ENCODE results near the gene CASP4. TPM values are rescaled to one million over a fixed set of nuclear protein-coding genes. Genes with fewer than 3 reads are reported as not detected.

The CASP4 gene
- polyA plus RNA-seq (2012; ENCODE audit: missing spikeins) = 67.9 TPM

DNA sequence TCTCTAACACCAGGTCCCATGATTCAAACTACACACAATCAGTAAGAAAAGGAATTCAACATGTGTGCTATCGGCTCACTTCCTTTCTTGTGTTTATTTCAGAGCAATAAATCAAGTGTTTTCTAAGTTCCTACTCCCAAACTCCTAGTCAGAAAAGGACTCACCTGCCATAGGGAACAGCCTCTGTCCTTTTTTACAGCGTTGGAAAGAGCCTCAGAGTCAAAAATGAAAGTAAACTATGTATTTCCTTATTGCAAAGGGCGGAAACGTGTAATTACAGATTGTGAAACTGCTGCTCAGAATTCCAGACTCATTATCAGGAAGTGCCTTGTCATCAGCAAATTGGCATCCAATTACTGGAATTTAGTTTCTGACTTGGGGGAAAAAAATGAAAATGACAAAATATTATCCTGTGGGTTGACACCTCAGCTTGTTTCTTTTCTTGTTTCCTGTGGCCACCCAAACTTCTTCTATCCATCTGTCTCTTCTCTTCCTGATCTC, at the start of gene CASP4:
CASP4 (minus strand) TSS at position 220 of the 501 bp plus-strand sequence; CDS start at position 171, 49 bp downstream.
- TF ChIP-seq POLR2A (IDR thresholded peaks at IDR 0.05; ENCODE audit: low read depth, low read length) = peak; percentile 58; the same call in 1 of the 2 replicates
- TF ChIP-seq POLR2AphosphoS5 (IDR thresholded peaks at IDR 0.05; ENCODE audit: low read depth, low read length) = no peak
- TF ChIP-seq TAF1 (IDR thresholded peaks at IDR 0.05; ENCODE audit: borderline replicate concordance, low read depth, low read length) = no peak
- FAIRE-seq (peak; percentile 85), DNase-seq (ENCODE audit: insufficient read length) (no peak)

DNA sequence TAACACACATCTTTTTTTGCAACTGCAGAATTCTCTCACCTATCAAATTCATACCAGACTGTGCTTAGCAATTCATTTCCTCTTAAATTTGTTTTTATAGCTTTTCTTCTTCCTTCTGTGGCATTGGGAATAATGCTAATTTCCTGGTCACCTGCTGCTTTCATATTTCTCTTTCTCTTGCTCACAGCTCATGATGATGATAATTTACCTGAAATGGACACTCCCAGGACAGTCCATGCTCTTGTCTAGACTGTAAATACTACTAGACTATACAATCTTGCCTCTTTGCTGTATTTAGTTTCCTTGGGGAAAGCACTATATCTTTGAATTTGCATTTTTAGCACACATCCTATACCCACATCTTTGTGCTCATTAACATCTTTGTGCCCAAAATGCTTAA, 39.1 kb upstream of the CASP4 start:
- FAIRE-seq = no peak

DNA sequence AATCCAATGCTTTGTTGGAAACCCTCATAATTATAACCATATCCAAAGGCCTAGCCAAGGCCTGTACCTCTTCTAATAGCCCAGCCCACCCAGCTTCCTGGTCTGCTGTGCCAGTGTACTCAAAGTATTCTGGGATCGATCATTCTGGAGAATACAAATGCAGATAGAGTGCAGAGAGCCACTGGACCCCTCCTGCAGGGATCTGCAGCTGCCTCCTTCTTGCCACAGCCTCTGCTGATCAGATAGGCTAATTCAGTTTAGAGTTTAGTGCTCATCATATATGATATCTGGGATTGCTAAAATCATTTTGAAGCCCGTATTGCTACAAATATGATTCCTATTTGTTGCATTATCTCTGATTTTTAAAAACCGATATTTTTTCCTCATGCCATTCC, 37.1 kb upstream of the CASP4 start:
- no peak for TF ChIP-seq POLR2AphosphoS5 (IDR thresholded peaks at IDR 0.05; ENCODE audit: low read depth, low read length)
- TF ChIP-seq POLR2A (IDR thresholded peaks at IDR 0.05; ENCODE audit: low read depth, low read length) = no peak
- no peak for TF ChIP-seq TAF1 (IDR thresholded peaks at IDR 0.05; ENCODE audit: borderline replicate concordance, low read depth, low read length)
- DNase-seq (ENCODE audit: insufficient read length) (no peak), FAIRE-seq (no peak)

More for the DNA sequence above, 39.1 kb upstream of the CASP4 start:
- TF ChIP-seq POLR2AphosphoS5 (IDR thresholded peaks at IDR 0.05; ENCODE audit: low read depth, low read length) (no peak), POLR2A (IDR thresholded peaks at IDR 0.05; ENCODE audit: low read depth, low read length) (no peak), TAF1 (IDR thresholded peaks at IDR 0.05; ENCODE audit: borderline replicate concordance, low read depth, low read length) (no peak)
- no peak for DNase-seq (ENCODE audit: insufficient read length)

DNA sequence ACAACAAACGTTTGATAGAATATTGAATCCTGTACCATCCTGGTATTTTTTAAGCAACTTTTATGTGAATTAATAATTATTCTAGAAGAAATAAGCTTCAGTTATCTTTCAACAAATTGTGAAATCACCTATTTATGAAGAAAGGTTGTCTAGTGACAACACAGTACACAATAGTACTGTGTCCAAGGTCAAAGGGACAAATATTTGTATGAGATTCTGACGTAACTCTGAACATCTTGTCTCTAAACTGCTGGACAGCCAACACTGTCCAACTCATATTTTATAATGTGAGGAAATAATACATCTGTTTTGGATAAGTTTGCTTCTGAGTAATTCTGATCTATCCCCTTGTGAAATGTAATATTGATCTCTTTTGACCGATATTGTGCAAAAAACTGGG, 35.6 kb upstream of the CASP4 start:
- no peak for TF ChIP-seq POLR2A (IDR thresholded peaks at IDR 0.05; ENCODE audit: low read depth, low read length)
- TF ChIP-seq TAF1 (IDR thresholded peaks at IDR 0.05; ENCODE audit: borderline replicate concordance, low read depth, low read length) = no peak
- TF ChIP-seq POLR2AphosphoS5 (IDR thresholded peaks at IDR 0.05; ENCODE audit: low read depth, low read length) = no peak
- FAIRE-seq (no peak), DNase-seq (ENCODE audit: insufficient read length) (no peak)

DNA sequence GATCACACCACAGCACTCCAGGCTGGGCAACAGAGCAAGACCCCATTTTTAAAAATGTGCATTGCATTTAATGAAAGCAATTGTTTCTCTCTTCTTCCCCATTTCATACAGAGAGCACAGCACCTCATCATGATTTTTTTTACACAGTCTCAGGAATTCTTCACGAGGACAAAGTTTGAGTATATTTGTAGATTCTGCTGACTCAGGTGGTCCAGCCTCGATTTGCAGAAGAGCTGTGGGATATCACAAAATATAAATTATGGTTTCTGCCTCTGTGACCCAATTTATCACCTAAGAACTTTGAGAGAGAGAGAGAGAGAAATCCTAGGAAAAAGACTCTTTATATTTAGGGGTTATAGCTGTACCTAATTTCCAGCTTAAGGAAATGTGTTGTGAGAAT, 34.8 kb upstream of the CASP4 start:
- no peak for FAIRE-seq
- DNase-seq (ENCODE audit: insufficient read length) = no peak
- TF ChIP-seq POLR2AphosphoS5 (IDR thresholded peaks at IDR 0.05; ENCODE audit: low read depth, low read length) (no peak), TAF1 (IDR thresholded peaks at IDR 0.05; ENCODE audit: borderline replicate concordance, low read depth, low read length) (no peak), POLR2A (IDR thresholded peaks at IDR 0.05; ENCODE audit: low read depth, low read length) (no peak)

DNA sequence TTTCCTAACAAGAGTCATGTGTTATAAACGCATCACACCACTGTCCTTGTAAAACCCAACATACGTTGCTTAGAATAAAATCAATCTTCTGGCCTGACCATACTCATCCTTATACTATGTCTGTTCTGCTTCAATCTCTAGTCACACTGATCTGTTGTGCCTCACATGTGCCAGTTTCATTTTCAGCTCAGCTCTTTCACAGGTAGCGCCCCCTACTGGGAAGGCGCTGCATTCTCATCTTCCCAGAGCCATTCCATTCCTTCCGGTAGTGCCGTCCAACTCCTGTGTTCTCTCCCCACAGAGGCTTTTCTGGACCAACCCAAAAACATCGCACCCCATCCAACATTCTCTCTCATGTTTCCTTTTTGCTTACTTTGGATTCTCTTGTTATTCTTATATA, 32.4 kb upstream of the CASP4 start:
- no peak for TF ChIP-seq POLR2A (IDR thresholded peaks at IDR 0.05; ENCODE audit: low read depth, low read length)
- no peak for TF ChIP-seq TAF1 (IDR thresholded peaks at IDR 0.05; ENCODE audit: borderline replicate concordance, low read depth, low read length)
- TF ChIP-seq POLR2AphosphoS5 (IDR thresholded peaks at IDR 0.05; ENCODE audit: low read depth, low read length) = no peak
- peak; percentile 85 for FAIRE-seq
- no peak for DNase-seq (ENCODE audit: insufficient read length)

DNA sequence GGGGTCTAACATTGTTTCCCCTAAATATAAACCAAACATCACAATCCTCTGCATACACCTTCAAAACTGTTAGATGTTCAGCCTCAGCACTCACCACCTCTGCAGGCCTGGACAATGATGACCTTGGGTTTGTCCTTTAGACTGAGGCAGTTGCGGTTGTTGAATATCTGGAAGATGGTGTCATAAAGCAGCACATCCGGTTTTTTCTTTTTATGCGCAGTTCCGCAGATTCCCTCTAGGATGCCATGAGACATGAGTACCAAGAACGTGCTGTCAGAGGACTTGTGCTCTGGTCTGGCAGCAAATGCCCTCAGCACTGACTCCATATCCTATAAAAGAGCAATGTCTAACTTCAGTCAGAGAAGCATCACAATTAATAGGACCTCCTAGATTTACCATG, 31.8 kb upstream of the CASP4 start:
- TF ChIP-seq TAF1 (IDR thresholded peaks at IDR 0.05; ENCODE audit: borderline replicate concordance, low read depth, low read length) (no peak), POLR2A (IDR thresholded peaks at IDR 0.05; ENCODE audit: low read depth, low read length) (no peak), POLR2AphosphoS5 (IDR thresholded peaks at IDR 0.05; ENCODE audit: low read depth, low read length) (no peak)
- peak; percentile 84 for FAIRE-seq
- no peak for DNase-seq (ENCODE audit: insufficient read length)

DNA sequence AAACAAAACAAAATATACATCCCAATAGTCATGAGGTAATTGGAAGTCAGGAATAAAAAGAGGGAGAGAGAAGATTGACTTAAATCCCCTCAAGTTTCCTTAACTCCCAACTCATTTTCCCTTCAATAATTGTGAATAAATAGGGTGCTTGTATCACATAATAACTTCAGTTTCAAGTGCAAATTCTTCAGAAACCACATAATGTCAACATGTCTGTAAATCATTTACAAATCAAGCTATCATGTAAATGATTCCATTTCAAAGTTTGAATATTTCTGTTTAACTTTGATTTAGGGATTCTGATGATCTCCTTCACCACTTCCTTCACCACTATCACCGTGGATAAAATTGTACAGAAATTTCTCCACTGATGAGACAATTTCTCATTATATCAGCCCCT, 31.3 kb upstream of the CASP4 start:
- TF ChIP-seq TAF1 (IDR thresholded peaks at IDR 0.05; ENCODE audit: borderline replicate concordance, low read depth, low read length) (no peak), POLR2A (IDR thresholded peaks at IDR 0.05; ENCODE audit: low read depth, low read length) (no peak), POLR2AphosphoS5 (IDR thresholded peaks at IDR 0.05; ENCODE audit: low read depth, low read length) (no peak)
- FAIRE-seq = no peak
- no peak for DNase-seq (ENCODE audit: insufficient read length)

DNA sequence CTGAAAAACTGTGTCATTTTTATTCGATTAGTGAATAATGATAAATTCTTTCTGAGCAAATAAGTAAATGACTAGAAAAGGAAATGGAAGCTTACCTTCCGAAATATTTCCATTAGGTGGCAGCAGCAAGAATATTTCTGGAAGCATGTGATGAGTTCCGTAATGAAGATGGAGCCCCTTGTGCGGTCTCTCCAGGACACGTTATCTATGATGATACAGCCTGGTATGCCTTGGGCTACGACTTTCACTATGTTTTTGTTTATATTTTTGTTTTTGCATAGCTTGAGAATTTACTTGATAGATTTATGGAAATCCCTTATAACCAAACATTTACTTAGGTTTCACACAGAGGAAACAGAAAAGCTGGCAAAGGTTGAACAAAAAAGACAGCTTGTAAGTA, 28.9 kb upstream of the CASP4 start:
- no peak for FAIRE-seq
- no peak for DNase-seq (ENCODE audit: insufficient read length)
- no peak for TF ChIP-seq POLR2AphosphoS5 (IDR thresholded peaks at IDR 0.05; ENCODE audit: low read depth, low read length)
- TF ChIP-seq TAF1 (IDR thresholded peaks at IDR 0.05; ENCODE audit: borderline replicate concordance, low read depth, low read length) = no peak
- no peak for TF ChIP-seq POLR2A (IDR thresholded peaks at IDR 0.05; ENCODE audit: low read depth, low read length)

DNA sequence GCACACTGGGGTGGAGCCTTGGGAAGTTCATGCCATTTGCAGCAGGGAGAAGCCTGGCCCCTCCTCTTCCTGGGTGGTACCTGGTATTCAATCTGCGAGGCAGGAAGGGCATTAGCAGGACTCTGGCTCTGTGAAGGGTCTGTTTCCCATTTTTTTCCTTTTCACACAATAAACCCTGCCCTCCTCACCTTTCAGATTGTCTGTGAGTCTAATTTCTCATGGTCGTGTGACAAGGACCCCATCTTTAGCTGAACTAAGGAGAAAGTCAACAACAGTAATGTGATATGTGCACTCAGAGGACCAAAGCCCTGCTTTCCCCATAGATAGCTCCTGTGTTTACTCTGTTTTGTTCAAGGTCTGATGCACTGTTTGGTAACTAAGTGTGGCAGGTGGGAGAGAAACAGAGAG, 26.6 kb upstream of the CASP4 start:
- DNase-seq (ENCODE audit: insufficient read length) (no peak), FAIRE-seq (no peak)
- TF ChIP-seq POLR2AphosphoS5 (IDR thresholded peaks at IDR 0.05; ENCODE audit: low read depth, low read length) (no peak), POLR2A (IDR thresholded peaks at IDR 0.05; ENCODE audit: low read depth, low read length) (no peak), TAF1 (IDR thresholded peaks at IDR 0.05; ENCODE audit: borderline replicate concordance, low read depth, low read length) (no peak)

DNA sequence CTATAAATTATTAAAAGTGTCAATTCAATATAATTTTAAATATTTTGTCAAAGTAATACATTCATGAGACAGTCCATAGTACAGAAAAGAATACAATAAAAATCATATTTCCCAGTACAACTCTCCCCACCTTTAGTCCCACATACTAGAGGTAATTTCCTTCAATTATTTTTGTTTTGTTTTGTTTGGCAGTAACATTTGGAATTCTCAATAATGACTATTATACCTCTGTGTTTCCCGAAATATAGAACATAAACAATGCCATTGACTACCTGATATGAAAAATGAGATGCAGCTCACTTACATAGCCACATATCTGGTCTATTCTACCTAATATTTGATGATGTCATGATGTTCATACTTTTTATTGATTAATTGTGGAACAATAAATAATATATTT, 24.4 kb upstream of the CASP4 start:
- FAIRE-seq (no peak), DNase-seq (ENCODE audit: insufficient read length) (no peak)
- TF ChIP-seq TAF1 (IDR thresholded peaks at IDR 0.05; ENCODE audit: borderline replicate concordance, low read depth, low read length) = no peak
- TF ChIP-seq POLR2A (IDR thresholded peaks at IDR 0.05; ENCODE audit: low read depth, low read length) = no peak
- TF ChIP-seq POLR2AphosphoS5 (IDR thresholded peaks at IDR 0.05; ENCODE audit: low read depth, low read length) = no peak

DNA sequence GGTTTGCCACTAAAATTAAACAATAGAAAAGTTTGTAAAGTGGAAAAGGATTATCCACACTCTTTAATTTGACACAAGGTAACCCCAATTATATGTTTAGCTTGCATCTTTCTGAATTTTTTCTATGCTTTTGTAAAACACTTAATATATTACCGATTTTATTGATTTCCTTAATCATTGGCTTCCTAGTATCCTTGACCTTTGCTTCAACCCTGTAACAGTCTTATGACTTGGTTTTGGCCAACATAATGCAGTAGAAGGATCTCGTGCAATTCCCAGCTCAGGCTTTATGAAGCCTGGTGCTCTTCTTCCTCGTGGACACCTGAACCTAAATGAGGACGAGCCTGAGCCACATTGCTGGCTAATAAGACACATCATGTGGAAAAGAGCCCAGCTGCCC, 23.6 kb upstream of the CASP4 start:
- TF ChIP-seq TAF1 (IDR thresholded peaks at IDR 0.05; ENCODE audit: borderline replicate concordance, low read depth, low read length) (no peak), POLR2AphosphoS5 (IDR thresholded peaks at IDR 0.05; ENCODE audit: low read depth, low read length) (no peak), POLR2A (IDR thresholded peaks at IDR 0.05; ENCODE audit: low read depth, low read length) (no peak)
- DNase-seq (ENCODE audit: insufficient read length) = no peak
- no peak for FAIRE-seq

Data from GM12892 (cell line).